Fibroblast of the aortic adventitia (primary cell): ENCODE results near the gene ITPR2. TPM values are rescaled to one million over a fixed set of nuclear protein-coding genes. Genes with fewer than 3 reads are reported as not detected.
A peak's percentile ranks its signal among the peaks of the same experiment; 100 is the strongest.

Source experiments
- DNase-seq: peaks from one replicate; pipeline ENCODE4 v3.0.0-alpha.2; 2010; ENCODE audit warnings: low read depth
- H3K4me3 ChIP-seq: 2 replicates; pipeline ENCODE4 v1.5.1; 2011; ENCODE audit warnings: low read depth, mild to moderate bottlenecking, control low read depth, low read length, moderate library complexity
- CTCF ChIP-seq: IDR thresholded peaks from 2 replicates; pipeline ENCODE4 v1.5.1; 2011; ENCODE audit warnings: mild to moderate bottlenecking, low read length, control low read depth, inconsistent platforms; ENCODE audit not compliant: insufficient read depth
- small RNA-seq: library from RNA; depleted of rRNA; stranded (forward); fragments of <200 nt; gene quantifications from one replicate; pipeline ENCODE3, GENCODE V24; 2012
- total RNA-seq: library from RNA; depleted of rRNA; stranded (reverse); fragments of >200 nt; gene quantifications from 2 replicates; pipeline ENCODE4 v1.2.3, GENCODE V29; 2012; ENCODE audit warnings: low replicate concordance

ITPR2 gene
- total RNA-seq, 1 donor: 15.5 TPM

- no peak overlapping the region for H3K4me3 ChIP-seq
- no peak for TF ChIP-seq CTCF
- peak; percentile 84 for DNase-seq
These were observed 545.2 kb downstream of the ITPR2 start for GRCh38 chr12:26287671-26288381.

Small RNA genes within 50 kb of the gene (small RNA-seq; reads per million reads assigned to genes)
- not detected for gene RNA5SP354

Other genes starting within 250 kb of the ITPR2 start
- gene INTS13, start 104.8 kb upstream of the ITPR2 start, total RNA-seq: 12.4 and 52.2 TPM in 2 replicates
- 37.0 and 52.5 TPM in 2 replicates for gene FGFR1OP2, start 105.3 kb upstream of the ITPR2 start, total RNA-seq
- 41.8 and 67.7 TPM in 2 replicates for gene TM7SF3, start 181.2 kb upstream of the ITPR2 start, total RNA-seq
- gene MED21, start 189.4 kb upstream of the ITPR2 start, total RNA-seq: 17.2 and 87.1 TPM in 2 replicates
- not detected in 2 replicates for gene C12orf71, start 249.4 kb upstream of the ITPR2 start, total RNA-seq